RWPE2 (cell line): ENCODE results near the gene IFT43.

Experiments
- ATAC-seq: fragments of 200-7000 bp; cut with Tn5 transposase; 3 replicates; pipeline ENCODE4 v1.9.1; 2021; ENCODE audit warnings: low read depth
- DNase-seq: peaks from one replicate; pipeline ENCODE4 v3.0.0-alpha.2; 2020; ENCODE audit warnings: low spot score
- H3K27ac ChIP-seq: fragments of 450-650 bp; 2 replicates; pipeline ENCODE4 v1.5.1; 2017; ENCODE audit warnings: mild to moderate bottlenecking; ENCODE audit not compliant: poor library complexity, severe bottlenecking
- H3K27me3 ChIP-seq: fragments of 250-450 bp; sonication (Bioruptor Pico); 2 replicates; pipeline ENCODE4 v1.5.1; 2021; ENCODE audit warnings: mild to moderate bottlenecking, moderate library complexity; ENCODE audit not compliant: insufficient read depth, poor library complexity, severe bottlenecking
- H3K36me3 ChIP-seq: fragments of 250-450 bp; sonication (Bioruptor Pico); 2 replicates; pipeline ENCODE4 v1.5.1; 2020; ENCODE audit warnings: low read depth, mild to moderate bottlenecking, moderate library complexity
- H3K4me1 ChIP-seq: fragments of 250-450 bp; sonication (Bioruptor Pico); 2 replicates; pipeline ENCODE4 v1.5.1; 2021; ENCODE audit warnings: mild to moderate bottlenecking, moderate library complexity; ENCODE audit not compliant: insufficient read depth, poor library complexity, severe bottlenecking
- H3K4me3 ChIP-seq: fragments of 250-450 bp; sonication (Bioruptor Pico); 2 replicates; pipeline ENCODE4 v1.5.1; 2021; ENCODE audit warnings: mild to moderate bottlenecking, moderate library complexity; ENCODE audit not compliant: severe bottlenecking
- H3K9me3 ChIP-seq: fragments of 250-450 bp; sonication (Bioruptor Pico); 2 replicates; pipeline ENCODE4 v1.5.1; 2021; ENCODE audit warnings: mild to moderate bottlenecking, moderate library complexity; ENCODE audit not compliant: severe bottlenecking
- CTCF ChIP-seq: fragments of 450-650 bp; IDR thresholded peaks from one replicate; pipeline ENCODE4 v1.5.1; 2017; ENCODE audit warnings: mild to moderate bottlenecking, moderate library complexity; ENCODE audit not compliant: poor library complexity, severe bottlenecking

IFT43 gene

GRCh38 chr14:76089575-76089974 is 104.0 kb downstream of the IFT43 start:
- Histone ChIP-seq H3K27me3 (no peaks in the 10 kb centered on the region), H3K4me3 (no peak overlapping the region), H3K36me3 (no peaks in the 10 kb centered on the region), H3K27ac (no peak overlapping the region), H3K9me3 (no peaks in the 10 kb centered on the region), H3K4me1 (no peaks in the 10 kb centered on the region)
- ATAC-seq (no peak), DNase-seq (no peak)
- no peak for TF ChIP-seq CTCF

GRCh38 chr14:76090616-76091391 is 105.2 kb downstream of the IFT43 start:
- Histone ChIP-seq H3K27ac (no peak overlapping the region), H3K4me1 (no peaks in the 10 kb centered on the region), H3K27me3 (no peaks in the 10 kb centered on the region), H3K4me3 (no peak overlapping the region), H3K36me3 (no peaks in the 10 kb centered on the region), H3K9me3 (no peaks in the 10 kb centered on the region)
- no peak for TF ChIP-seq CTCF
- ATAC-seq (0 out of 3 replicates have a peak, but pooled peaks have one; percentile 21), DNase-seq (no peak)

GRCh38 chr14:76093077-76093476 is 107.5 kb downstream of the IFT43 start:
- Histone ChIP-seq H3K9me3 (no peaks in the 10 kb centered on the region), H3K27me3 (no peaks in the 10 kb centered on the region), H3K4me1 (no peaks in the 10 kb centered on the region), H3K4me3 (no peak overlapping the region), H3K36me3 (no peaks in the 10 kb centered on the region), H3K27ac (no peak overlapping the region)
- TF ChIP-seq CTCF: no peak
- ATAC-seq (no peak), DNase-seq (no peak)

- no peaks in the 10 kb centered on the region for H3K9me3 ChIP-seq
- no peak overlapping the region for H3K4me3 ChIP-seq
- H3K4me1 ChIP-seq: no peaks in the 10 kb centered on the region
- H3K27ac ChIP-seq: no peak overlapping the region
- DNase-seq (no peak), ATAC-seq (no peak)
- TF ChIP-seq CTCF: no peak
- H3K36me3 ChIP-seq: no peaks in the 10 kb centered on the region
- H3K27me3 ChIP-seq: peaks cover 2% of the 10 kb centered on the region
Observed at GRCh38 chr14:76096257-76096656, 110.7 kb downstream of the IFT43 start.

- H3K36me3 ChIP-seq: no peaks in the 10 kb centered on the region
- ATAC-seq (no peak), DNase-seq (no peak)
- peaks cover 2% of the 10 kb centered on the region for H3K27me3 ChIP-seq
- no peaks in the 10 kb centered on the region for H3K9me3 ChIP-seq
- no peak overlapping the region for H3K27ac ChIP-seq
- TF ChIP-seq CTCF: no peak
- H3K4me3 ChIP-seq: no peak overlapping the region
- no peaks in the 10 kb centered on the region for H3K4me1 ChIP-seq
Observed at GRCh38 chr14:76097547-76097946, 112.0 kb downstream of the IFT43 start.
